ENCODE results near the gene CLEC20A.

CLEC20A gene

DNA sequence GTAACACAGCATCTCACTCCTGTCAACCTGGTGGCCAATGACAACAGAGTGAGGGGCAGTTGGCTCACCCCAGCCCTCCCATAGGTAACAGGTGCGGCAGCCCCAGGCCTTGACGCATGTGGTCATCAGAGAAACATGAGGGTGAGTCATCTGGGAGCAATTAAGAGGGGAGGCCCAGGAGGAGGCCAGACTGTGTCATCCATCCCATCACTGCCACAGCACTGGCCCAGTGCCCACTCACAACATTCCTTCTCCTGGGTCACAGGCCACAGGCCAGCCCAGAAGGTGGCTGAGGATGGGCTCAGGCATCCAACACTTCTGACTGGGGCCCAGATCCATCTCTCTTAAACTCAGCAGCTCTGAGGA is 33.3 kb upstream of the CLEC20A start:
- H3K4me3 ChIP-seq (ENCODE audit: low read depth, low read length) = no peak overlapping the region
- peak; percentile 65 for DNase-seq (ENCODE audit: low read depth)
- TF ChIP-seq, protein P1, sequence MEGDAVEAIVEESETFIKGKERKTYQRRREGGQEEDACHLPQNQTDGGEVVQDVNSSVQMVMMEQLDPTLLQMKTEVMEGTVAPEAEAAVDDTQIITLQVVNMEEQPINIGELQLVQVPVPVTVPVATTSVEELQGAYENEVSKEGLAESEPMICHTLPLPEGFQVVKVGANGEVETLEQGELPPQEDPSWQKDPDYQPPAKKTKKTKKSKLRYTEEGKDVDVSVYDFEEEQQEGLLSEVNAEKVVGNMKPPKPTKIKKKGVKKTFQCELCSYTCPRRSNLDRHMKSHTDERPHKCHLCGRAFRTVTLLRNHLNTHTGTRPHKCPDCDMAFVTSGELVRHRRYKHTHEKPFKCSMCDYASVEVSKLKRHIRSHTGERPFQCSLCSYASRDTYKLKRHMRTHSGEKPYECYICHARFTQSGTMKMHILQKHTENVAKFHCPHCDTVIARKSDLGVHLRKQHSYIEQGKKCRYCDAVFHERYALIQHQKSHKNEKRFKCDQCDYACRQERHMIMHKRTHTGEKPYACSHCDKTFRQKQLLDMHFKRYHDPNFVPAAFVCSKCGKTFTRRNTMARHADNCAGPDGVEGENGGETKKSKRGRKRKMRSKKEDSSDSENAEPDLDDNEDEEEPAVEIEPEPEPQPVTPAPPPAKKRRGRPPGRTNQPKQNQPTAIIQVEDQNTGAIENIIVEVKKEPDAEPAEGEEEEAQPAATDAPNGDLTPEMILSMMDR (conservative IDR thresholded peaks at IDR 0.05; ENCODE audit: low read depth, low read length) = no peak

DNA sequence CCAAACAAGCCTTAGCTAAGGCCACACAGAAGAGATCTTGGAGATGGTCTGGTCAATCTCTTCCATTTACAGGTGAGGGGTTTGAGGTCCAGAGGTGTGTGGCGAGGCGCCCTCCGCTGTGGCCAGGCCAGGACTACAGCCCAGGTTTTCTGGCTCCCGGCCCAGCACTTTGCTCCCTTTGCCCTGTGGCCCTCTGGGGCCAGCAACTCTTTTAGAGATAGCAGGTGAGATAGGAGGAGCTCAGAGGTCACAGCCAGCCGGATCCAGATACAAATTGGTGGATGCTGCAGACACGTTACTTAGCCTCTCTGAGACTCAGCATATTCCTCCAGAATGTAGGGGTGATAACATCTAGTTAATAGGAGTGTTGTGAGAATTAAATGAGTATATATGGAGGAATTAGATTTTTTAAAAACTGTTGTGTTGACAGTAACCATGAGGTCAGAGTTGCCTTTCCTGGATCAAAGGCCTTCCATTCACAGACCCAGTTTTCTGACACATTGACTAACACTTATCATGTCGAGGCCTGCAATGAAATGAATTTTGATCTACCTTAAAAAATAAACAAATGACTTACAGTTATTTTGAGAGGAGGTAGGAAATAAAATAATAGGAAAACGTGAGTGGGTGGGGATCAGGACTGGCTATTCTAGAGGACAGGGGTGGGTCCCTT is 32.7 kb upstream of the CLEC20A start:
- H3K4me3 ChIP-seq (ENCODE audit: low read depth, low read length) = no peak overlapping the region
- no peak for DNase-seq (ENCODE audit: low read depth)
- TF ChIP-seq, protein P1 (conservative IDR thresholded peaks at IDR 0.05; ENCODE audit: low read depth, low read length) = no peak

DNA sequence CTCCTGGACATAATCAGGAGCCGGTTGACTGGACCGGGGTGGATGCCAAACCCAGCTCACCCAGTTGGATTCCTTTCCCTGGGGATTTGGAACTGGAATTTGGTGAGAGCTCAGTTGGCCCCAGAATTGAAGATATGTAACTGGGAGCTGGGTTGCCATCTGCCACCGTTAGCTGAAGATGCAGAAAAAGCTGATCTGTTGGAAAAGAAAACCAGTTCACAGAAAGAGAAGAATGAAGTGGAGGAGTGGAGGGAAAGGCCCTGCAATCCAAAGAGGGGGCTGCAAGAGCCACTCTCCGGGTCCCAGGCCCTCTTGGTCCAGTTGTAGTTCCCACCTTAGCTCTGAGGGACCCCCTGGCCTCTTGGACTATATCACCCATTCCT is 32.2 kb upstream of the CLEC20A start:
- TF ChIP-seq, protein P1 (conservative IDR thresholded peaks at IDR 0.05; ENCODE audit: low read depth, low read length) = no peak
- DNase-seq (ENCODE audit: low read depth) = no peak
- H3K4me3 ChIP-seq (ENCODE audit: low read depth, low read length) = no peak overlapping the region

DNA sequence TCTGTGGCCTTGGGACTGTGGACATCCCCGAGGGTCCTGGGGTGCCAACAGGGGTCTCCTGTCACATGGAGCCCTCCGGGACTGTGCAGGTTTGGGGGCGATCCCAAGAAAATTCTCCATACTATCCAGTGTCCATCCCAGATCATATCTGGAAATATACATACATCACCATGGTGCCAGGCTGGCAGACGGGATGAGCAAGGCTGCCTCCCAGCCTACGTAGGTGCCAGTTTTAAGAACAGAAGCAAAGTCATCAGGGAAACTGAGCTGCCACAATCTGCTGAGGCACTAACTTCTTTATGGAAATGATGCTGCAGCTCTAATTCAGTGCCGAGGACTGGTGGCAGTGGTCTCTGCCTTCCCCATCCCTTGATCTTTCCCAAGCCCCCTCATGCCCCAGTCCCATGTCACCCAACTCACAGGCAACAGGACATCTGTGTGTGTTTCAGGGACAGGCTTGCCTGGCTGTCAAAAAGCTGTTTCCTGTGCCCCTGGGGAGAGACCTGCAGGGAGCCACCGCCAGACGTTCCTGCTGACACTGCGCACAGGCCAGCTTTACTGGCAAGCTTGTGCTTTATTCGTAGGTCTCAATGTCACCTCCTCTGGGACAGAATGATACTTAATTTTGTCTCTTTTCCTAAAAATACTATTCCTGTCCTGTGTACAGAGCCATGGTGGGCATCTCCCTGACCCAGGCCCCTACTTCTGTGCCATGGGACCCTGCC is 31.6 kb upstream of the CLEC20A start:
- H3K4me3 ChIP-seq (ENCODE audit: low read depth, low read length) = no peak overlapping the region
- TF ChIP-seq, protein P1 (conservative IDR thresholded peaks at IDR 0.05; ENCODE audit: low read depth, low read length) = no peak
- no peak for DNase-seq (ENCODE audit: low read depth)

DNA sequence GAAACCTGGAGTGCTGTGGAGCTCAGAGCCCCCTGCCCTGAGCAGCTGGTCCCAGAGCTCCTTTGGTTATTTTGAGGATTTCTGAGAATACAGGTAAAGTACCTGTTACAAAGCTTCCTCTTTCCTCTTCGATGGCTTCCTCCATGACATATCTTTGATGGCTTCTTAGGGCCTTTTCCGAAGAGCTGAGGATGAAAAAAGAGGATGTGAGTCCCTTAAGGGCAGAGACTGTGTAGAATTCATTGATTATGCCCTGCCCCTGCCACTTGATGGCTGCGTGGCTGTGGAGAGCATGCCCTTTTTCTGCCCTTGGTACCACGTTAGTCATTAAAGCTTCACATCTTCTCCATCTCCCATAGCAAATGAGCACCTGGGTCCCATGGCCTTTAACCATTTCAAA is 30.4 kb upstream of the CLEC20A start:
- TF ChIP-seq, protein P1 (conservative IDR thresholded peaks at IDR 0.05; ENCODE audit: low read depth, low read length) = no peak
- no peak for DNase-seq (ENCODE audit: low read depth)
- no peak overlapping the region for H3K4me3 ChIP-seq (ENCODE audit: low read depth, low read length)

DNA sequence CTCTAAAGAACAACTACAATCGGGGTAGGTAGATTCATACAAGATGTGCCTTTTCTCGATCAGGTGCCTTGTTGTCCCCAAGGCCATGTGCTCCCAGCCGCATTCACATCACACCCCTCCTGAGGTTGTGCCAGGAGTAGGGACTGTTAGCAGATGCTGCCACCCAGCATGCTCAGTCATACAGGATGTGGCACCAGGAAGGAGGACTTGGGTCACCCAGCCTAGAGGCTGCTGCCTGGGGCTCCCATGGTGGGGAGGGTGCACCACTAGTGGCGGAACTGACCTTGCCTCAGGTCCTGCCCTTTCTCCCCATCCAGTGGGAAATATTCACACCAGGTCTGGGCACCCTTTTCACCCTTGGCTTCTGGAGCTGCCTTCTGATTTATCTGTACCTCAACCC is 24.5 kb upstream of the CLEC20A start:
- no peak overlapping the region for H3K4me3 ChIP-seq (ENCODE audit: low read depth, low read length)
- no peak for DNase-seq (ENCODE audit: low read depth)
- TF ChIP-seq, protein P1 (conservative IDR thresholded peaks at IDR 0.05; ENCODE audit: low read depth, low read length) = no peak

DNA sequence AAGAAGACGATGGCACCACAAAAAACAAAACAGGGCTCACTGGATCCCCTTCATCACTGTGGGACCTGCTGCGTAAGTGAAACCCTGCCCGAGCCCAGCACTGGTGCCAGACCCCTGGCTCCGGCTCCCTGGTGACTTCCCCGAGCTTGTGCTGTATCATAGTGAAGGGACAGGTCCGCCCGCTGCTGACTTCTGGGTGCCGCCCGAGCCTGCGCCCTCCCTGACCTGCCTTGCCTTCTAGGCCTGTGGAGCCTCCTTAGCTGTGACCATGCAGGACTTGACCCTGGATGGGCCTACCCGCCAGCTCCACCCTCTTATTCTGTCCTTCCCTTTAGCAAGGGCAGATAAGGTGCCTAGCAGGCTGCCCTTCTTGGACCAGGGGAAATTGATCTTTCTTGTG is 24.0 kb upstream of the CLEC20A start:
- TF ChIP-seq, protein P1 (conservative IDR thresholded peaks at IDR 0.05; ENCODE audit: low read depth, low read length) = no peak
- no peak for DNase-seq (ENCODE audit: low read depth)
- H3K4me3 ChIP-seq (ENCODE audit: low read depth, low read length) = no peak overlapping the region
